Measurements from ENCODE around the gene IZUMO3.

Gene IZUMO3

GRCh38 chr9:24509850-24510249 is 35.8 kb downstream of the IZUMO3 start:
- Histone ChIP-seq H3K27ac (no peak overlapping the region), H3K36me3 (ENCODE audit: insufficient read depth) (no peaks in the 10 kb centered on the region), H3K79me2 (ENCODE audit: insufficient read depth, low read depth) (no peaks in the 10 kb centered on the region), H3K4me1 (ENCODE audit: low read depth, poor library complexity, severe bottlenecking) (peaks cover 5% of the 10 kb centered on the region), H4K20me1 (ENCODE audit: insufficient read depth) (no peaks in the 10 kb centered on the region), H3K27me3 (ENCODE audit: insufficient read depth, low read depth) (no peaks in the 10 kb centered on the region), H3K9ac (no peak overlapping the region), H3K4me2 (no peak overlapping the region), H3K4me3 (IDR thresholded peaks at IDR 0.05; ENCODE audit: insufficient read depth, low read depth, low read length) (no peak overlapping the region), H2AFZ (ENCODE audit: low read depth) (no peak overlapping the region)
- no peak for TF ChIP-seq CTCF (conservative IDR thresholded peaks at IDR 0.05; ENCODE audit: low read depth, low read length)

GRCh38 chr9:24504521-24504920 is 41.2 kb downstream of the IZUMO3 start:
- Histone ChIP-seq H2AFZ (ENCODE audit: low read depth) (no peak overlapping the region), H3K9ac (no peak overlapping the region), H3K79me2 (ENCODE audit: insufficient read depth, low read depth) (no peaks in the 10 kb centered on the region), H3K27me3 (ENCODE audit: insufficient read depth, low read depth) (no peaks in the 10 kb centered on the region), H3K4me2 (no peak overlapping the region), H4K20me1 (ENCODE audit: insufficient read depth) (no peaks in the 10 kb centered on the region), H3K27ac (no peak overlapping the region), H3K4me1 (ENCODE audit: low read depth, poor library complexity, severe bottlenecking) (no peaks in the 10 kb centered on the region), H3K4me3 (IDR thresholded peaks at IDR 0.05; ENCODE audit: insufficient read depth, low read depth, low read length) (no peak overlapping the region), H3K36me3 (ENCODE audit: insufficient read depth) (no peaks in the 10 kb centered on the region)
- no peak for TF ChIP-seq CTCF (conservative IDR thresholded peaks at IDR 0.05; ENCODE audit: low read depth, low read length)

- H3K4me3 ChIP-seq (IDR thresholded peaks at IDR 0.05; ENCODE audit: insufficient read depth, low read depth, low read length): no peak overlapping the region
- no peaks in the 10 kb centered on the region for H3K4me1 ChIP-seq (ENCODE audit: low read depth, poor library complexity, severe bottlenecking)
- H4K20me1 ChIP-seq (ENCODE audit: insufficient read depth): no peaks in the 10 kb centered on the region
- no peak overlapping the region for H3K4me2 ChIP-seq
- TF ChIP-seq CTCF (conservative IDR thresholded peaks at IDR 0.05; ENCODE audit: low read depth, low read length): no peak
- no peaks in the 10 kb centered on the region for H3K36me3 ChIP-seq (ENCODE audit: insufficient read depth)
- no peak overlapping the region for H3K27ac ChIP-seq
- H3K79me2 ChIP-seq (ENCODE audit: insufficient read depth, low read depth): no peaks in the 10 kb centered on the region
- no peak overlapping the region for H2AFZ ChIP-seq (ENCODE audit: low read depth)
- H3K27me3 ChIP-seq (ENCODE audit: insufficient read depth, low read depth): no peaks in the 10 kb centered on the region
- no peak overlapping the region for H3K9ac ChIP-seq
Measured at GRCh38 chr9:24502206-24502937, 43.3 kb downstream of the IZUMO3 start.

- H2AFZ ChIP-seq (ENCODE audit: low read depth): no peak overlapping the region
- no peak for TF ChIP-seq CTCF (conservative IDR thresholded peaks at IDR 0.05; ENCODE audit: low read depth, low read length)
Measured at GRCh38 chr9:24500761-24501160, 44.9 kb downstream of the IZUMO3 start.

More at GRCh38 chr9:24500761-24501160, 44.9 kb downstream of the IZUMO3 start:
- H3K4me3 ChIP-seq (IDR thresholded peaks at IDR 0.05; ENCODE audit: insufficient read depth, low read depth, low read length): no peak overlapping the region
- no peaks in the 10 kb centered on the region for H3K4me1 ChIP-seq (ENCODE audit: low read depth, poor library complexity, severe bottlenecking)
- H3K27me3 ChIP-seq (ENCODE audit: insufficient read depth, low read depth): no peaks in the 10 kb centered on the region
- H3K9ac ChIP-seq: no peak overlapping the region
- no peak overlapping the region for H3K27ac ChIP-seq
- H4K20me1 ChIP-seq (ENCODE audit: insufficient read depth): no peaks in the 10 kb centered on the region
- no peaks in the 10 kb centered on the region for H3K36me3 ChIP-seq (ENCODE audit: insufficient read depth)
- H3K4me2 ChIP-seq: no peak overlapping the region
- H3K79me2 ChIP-seq (ENCODE audit: insufficient read depth, low read depth): no peaks in the 10 kb centered on the region

Measured in KMS-11 (cell line).